ENCODE data around the gene HYAL2. TPM values are rescaled to one million over a fixed set of nuclear protein-coding genes. Genes with fewer than 3 reads are reported as not detected.
"Not testable (repeated sequence)": the region's sequence is repeated elsewhere in the genome, so short reads cannot be mapped to it uniquely, and the experiment has no call there.

HYAL2 gene
- total RNA-seq, 1 donor from 2014 or later, result 30.9 TPM

GRCh38 chr3:50290161-50290641, 32.3 kb downstream of the HYAL2 start:
- DNase-seq, result no peak

- no peak for DNase-seq
Measured at GRCh38 chr3:50289130-50289529, 33.4 kb downstream of the HYAL2 start.

- DNase-seq, result no peak
Measured at GRCh38 chr3:50288387-50289007, 34.0 kb downstream of the HYAL2 start.

- no peak for DNase-seq
Measured at GRCh38 chr3:50287262-50287661, 35.3 kb downstream of the HYAL2 start.

GRCh38 chr3:50286322-50287227, 36.0 kb downstream of the HYAL2 start:
- DNase-seq, result no peak

- not testable (repeated sequence) for DNase-seq
Measured at GRCh38 chr3:50284121-50284520, 38.4 kb downstream of the HYAL2 start.

- no peak for DNase-seq
Measured at GRCh38 chr3:50279255-50280016, 43.1 kb downstream of the HYAL2 start.

- no peak for DNase-seq
Measured at GRCh38 chr3:50278880-50279224, 43.7 kb downstream of the HYAL2 start, which contains the start of gene LSMEM2. Gene LSMEM2, plus strand, starts transcription at chr3:50279087. Its CDS starts 27 bp downstream, at chr3:50279114.

- no peak for DNase-seq
Measured at GRCh38 chr3:50278123-50278879, 44.2 kb downstream of the HYAL2 start.

- no peak for DNase-seq
Measured at GRCh38 chr3:50276762-50277101, 45.8 kb downstream of the HYAL2 start.

- no peak for DNase-seq
Measured at GRCh38 chr3:50275996-50276761, 46.4 kb downstream of the HYAL2 start.

- DNase-seq, result no peak
Measured at GRCh38 chr3:50275141-50275995, 47.2 kb downstream of the HYAL2 start.

GRCh38 chr3:50274371-50275104, 48.0 kb downstream of the HYAL2 start:
- DNase-seq, result no peak

GRCh38 chr3:50273689-50274065, 48.9 kb downstream of the HYAL2 start:
- no peak for DNase-seq

- DNase-seq, result peak; percentile 70
Measured at GRCh38 chr3:50272911-50273688, 49.4 kb downstream of the HYAL2 start.

GRCh38 chr3:50272538-50272910, 50.0 kb downstream of the HYAL2 start:
- not testable (repeated sequence) for DNase-seq

- DNase-seq, result no peak
Measured at GRCh38 chr3:50271314-50271936, 51.1 kb downstream of the HYAL2 start.

Measured in occipital lobe (tissue), 2 donors.